HG02981 (cell line): ENCODE data around the gene TAS1R3.

ENCODE experiments used
- ATAC-seq: cut with Tn5 transposase; IDR thresholded peaks from one replicate; pipeline ENCODE4 v1.9.1; 2021; ENCODE audit warnings: mild to moderate bottlenecking, moderate library complexity; ENCODE audit not compliant: unreplicated experiment

Gene TAS1R3

DNA sequence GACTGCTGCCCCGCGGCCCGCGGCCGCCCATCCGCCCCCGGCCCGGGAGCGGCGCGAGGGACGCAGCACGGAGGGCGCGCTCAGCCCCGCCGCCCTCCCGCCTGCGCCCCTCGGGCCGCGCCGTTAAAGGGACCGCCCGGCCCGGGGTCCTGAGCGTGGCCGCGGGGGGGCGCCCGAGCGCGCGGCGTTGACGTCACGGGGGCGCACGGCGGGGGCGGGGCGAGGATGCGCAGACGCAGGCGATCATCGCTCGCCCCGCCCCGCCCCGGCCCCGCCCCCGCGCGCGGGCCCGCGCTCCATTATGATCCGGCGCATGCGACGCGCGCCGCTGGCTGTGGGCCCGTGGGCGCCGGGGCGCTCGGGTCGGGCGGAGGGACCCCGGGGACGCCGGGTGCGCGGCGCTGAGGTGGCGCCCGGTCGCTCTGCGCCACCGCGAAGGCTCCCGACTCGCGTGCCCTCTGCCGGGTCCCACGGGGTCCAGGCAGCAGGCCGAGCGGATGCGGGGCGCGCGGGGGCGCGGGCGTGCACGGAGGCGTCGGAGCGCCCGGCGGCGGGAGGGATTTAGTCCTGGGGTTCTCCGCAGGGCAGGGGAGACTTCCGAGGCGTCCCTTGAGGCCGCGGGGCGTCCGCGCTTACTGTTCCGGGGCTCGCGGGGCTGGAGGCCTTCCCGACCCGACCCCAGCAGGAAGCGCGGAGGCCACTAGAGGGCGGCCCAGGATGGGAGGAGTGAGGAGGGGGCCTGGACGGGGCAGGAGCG is 18.4 kb downstream of the TAS1R3 start, which contains the start of gene DVL1:
Gene DVL1 (minus strand): TSS at position 163 of the 757 bp plus-strand sequence. CDS start 353 bp downstream, outside the sequence.
- peak; percentile 64 for ATAC-seq

DNA sequence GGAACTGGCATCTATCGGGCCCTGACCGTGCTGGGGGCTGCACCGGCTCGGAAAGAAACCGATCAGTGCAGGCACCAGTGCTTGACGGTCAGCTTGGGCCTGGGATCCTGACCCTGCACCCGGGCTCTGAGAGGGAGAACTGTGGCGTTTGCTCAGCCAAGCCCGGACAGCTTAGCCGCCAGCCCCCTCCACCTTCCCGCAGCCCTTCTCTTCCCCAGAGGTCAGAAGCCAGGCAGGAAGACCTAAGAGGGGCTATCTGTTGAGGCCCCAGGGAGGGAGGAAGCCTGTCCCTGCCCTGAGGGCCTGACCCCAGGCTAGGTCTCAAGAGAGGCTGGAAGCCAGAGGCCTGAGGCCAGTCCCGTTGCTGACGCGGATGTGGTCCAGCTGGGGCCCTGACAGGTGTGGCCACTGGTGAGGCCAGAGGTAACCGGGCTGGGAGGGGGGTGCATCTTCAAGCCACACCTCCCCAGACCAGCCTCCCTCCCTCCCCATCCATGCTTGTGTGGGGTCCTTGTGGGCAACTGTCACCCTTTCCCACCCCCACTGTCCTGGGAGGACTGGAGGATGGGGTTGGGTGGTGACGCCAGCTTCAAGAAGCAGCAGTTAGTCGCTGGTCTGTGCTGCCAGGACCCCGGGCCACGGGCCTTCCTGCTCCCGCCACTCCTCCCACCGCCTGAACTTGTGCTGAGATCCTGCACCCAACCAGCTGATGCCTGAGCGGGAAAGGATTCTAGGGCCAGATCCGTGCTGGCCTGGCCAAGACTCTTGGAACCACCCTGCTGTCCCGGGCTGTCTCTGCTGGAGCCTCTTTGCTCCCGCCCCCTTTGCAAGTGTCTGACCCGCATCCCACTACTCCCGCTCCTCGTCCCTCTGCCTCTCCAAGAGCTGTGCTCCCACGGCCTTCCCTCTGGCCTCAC is 20.7 kb downstream of the TAS1R3 start:
- ATAC-seq, result no peak

DNA sequence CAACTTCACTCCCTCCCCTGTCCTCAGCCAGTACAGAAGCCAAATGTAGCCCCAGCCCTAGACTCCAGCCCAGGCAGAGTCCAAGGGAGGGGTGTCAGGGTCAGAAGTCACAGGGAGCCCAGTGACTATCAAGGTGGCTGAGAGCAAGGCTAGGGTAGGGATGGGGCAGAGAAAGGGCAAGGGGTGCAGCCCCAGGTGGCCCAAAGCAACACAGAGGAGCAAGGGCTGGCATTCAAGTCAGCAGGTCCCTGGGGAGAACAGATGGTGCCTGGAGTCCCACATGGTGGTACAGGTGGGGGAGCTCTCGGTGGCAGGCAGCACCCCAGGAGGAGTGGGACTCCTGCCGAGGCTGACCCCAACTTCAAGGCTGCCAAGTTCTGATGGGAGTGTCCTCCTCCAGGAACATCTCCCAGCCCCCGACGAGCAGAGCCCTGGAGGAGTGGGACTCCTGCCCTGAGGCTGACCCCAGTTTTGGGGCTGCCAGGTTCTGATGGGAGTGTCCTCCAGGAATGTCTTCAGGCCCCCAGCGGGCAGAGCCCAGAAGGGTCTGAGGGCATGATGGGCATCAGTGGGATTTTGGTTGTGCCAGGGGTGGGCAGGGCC is 21.8 kb downstream of the TAS1R3 start:
- no peak for ATAC-seq

DNA sequence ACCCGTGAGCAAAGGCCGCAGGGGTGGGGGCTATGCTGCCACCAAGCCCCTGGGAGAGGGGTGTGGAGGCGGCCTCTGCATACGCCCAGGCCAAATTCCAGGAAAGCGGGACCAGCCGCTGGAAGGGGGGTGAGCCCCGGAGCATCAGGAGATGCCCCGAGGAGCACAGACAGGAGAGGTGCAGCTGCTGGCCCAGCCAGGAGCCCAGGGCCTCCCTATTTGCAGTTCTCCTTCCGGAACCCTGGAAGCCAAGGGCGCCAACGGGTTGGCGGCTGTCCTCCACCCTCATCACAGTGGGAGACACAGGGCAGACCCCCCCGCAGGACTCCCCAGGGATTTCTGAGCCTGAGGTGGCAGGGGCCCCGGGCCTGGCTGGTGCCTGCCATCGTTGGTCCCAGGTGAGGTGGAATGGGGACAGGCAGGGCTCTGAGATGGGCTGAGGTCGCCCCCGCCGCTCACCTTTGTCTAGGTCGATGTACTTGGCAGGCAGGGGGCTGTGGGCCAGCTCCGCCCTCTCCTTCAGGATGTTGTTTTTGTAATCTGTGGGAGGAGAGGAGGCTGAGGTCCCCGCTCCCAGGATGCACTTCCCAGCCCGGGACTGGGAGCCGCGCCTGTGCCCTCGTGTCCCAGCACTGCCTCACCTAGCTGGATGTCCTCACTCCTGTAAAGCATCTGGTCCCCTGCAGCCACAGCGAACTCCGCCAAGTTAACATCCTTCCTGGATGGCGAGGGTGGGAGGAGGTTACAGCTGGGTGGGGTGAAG is 22.5 kb downstream of the TAS1R3 start:
- ATAC-seq, result no peak

DNA sequence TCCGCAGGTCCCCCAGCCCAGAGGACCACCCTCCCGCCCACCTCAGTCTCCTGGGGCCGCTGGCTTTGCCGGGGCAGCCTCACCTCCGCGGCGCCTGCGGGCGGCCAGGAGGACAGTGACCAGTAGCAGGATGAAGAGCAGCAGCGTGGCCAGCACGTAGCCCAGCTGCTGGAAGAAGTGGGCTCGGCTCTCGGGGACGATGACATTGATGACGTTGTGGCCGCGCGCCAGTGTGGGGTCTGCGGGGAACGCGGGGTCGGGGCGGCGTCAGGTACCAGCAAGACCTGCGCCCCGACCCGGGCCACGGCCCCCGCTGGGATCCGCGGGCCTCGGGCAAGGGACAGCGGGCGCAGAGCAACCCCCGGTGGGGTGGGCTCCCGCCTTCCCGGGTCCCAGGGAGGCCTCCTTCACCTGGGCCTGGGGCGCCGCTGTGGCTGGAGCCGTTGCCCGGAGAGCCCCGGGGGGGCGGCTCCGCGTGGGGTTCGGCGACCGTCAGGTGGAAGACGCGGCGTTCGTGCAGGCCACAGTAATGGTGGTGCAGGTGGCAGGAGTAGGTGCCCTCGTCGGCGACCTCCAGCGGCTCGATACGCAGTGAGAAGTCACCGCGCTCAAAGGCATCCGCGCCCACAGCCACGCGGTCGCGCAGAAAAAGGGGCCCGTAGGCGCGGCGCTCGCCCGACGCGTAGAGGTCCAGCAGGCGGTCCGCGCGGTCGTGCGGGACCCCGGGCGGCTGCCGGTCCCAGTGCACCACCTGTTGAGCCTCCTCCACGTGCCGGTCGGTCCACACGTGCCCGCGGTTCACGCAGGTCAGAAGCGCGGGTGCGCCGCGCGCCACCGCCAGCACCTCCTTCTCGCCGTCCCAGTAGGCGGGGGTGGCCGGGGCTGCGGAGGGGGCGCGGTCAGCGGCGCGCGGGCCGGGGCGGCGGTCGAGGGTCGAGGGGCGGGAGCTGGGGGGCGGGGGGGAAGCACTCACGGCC is 23.5 kb downstream of the TAS1R3 start:
- no peak for ATAC-seq

DNA sequence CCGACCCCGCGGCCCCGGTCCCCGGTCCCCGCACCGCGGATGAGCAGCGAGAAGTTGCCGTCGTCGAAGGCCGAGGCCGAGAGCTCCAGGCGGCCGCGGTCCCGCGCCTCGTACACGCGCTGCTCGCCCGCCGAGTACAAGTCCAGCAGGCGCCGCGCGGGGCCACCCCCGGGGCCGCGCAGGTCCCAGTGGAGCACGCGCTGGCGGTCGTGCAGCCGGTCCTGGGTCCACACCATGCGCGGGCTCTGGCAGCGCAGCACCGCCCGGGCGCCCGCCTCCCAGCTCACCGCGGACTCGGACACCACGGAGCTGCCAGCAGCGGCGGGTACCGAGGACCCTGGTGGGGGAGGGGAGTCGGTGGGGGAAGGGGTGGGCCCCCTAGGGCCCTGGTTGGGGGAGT is 24.3 kb downstream of the TAS1R3 start:
- ATAC-seq, result no peak

DNA sequence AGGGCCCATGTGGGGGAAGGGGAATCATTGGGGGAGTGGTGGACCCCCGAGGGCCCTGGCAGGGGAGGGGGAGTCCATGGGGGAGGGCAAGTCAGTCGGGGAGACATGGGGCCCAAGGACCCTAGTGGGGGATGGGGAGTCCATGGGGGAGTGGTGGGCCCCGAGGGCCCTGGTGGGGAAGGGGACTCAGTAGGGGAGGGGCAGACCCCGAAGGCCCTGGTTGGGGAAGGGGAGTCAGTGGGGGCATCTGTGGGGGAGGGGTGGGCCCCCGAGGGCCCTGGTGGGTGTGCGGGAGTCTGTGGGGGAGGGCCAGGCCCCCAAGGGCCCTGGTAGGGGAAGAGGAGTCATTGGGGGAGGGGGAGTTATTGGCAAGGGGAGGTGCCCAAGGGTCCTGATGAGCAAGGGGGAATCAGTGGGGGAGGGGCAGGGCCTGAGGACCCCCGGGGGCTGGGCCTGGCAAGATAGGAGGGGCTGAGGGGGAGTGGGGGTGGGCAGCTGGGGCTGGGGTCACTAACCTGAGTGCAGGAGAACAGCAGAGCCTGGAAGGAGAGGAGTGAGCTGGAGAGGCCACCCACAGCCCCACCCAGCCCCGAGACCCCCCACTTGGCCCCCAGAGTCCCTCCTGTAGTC is 25.2 kb downstream of the TAS1R3 start:
- no peak for ATAC-seq

DNA sequence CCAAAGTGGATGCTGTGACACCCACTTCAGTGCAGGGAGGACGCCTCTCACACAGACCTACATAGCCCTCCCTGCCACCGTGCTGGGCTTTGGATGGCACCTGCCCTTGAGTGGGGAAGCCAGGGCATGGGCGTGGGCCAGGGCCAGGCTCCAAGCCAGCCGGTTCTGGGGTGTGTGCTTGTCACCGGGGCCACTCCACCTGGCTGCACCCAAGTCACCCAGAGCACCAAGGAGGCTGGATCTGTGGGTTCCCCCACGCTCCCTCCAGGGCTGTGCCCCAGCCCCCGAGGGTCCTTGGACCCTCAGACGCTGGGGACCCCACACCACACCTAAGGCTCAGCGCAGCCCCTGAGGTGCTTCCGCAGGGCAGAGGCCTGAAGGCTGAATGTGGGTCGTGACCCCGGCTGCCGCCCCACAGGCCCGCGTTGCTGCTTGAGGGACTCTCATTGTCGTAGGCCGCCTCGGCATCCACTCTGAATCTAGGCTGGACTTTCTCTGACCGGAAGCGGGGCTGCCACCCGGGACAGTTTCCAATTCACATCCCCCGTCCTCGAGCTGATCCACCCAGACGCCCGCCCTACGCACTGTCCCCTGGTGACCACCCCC is 25.8 kb downstream of the TAS1R3 start:
- no peak for ATAC-seq

DNA sequence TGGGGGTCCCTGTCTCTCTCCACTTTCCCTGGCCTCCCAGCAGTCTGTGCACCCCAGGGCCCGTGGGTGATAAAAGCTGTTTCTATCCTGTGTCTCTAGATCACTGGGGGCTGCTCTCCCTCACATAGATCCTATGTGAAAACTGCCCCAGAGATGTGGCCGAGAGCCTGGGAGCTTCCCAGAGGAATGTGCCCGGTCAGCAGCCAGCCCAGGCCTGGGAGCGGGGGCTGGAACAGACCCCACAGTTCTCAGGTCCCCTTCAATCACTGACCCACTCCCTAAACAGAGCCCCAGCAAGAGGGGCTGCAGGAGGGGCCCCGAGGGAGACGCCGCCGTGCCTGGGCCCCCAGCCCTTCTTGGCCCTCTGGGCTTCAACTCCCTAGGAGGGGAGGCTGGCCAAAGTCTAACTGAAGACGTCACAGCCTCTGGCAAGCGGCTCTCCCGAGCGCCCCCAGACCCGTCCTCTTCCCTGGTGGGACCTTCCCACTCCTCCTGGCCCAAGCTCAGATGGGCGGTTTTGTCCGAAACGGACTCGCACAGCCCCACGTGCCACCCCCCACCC is 26.9 kb downstream of the TAS1R3 start:
- ATAC-seq, result no peak

DNA sequence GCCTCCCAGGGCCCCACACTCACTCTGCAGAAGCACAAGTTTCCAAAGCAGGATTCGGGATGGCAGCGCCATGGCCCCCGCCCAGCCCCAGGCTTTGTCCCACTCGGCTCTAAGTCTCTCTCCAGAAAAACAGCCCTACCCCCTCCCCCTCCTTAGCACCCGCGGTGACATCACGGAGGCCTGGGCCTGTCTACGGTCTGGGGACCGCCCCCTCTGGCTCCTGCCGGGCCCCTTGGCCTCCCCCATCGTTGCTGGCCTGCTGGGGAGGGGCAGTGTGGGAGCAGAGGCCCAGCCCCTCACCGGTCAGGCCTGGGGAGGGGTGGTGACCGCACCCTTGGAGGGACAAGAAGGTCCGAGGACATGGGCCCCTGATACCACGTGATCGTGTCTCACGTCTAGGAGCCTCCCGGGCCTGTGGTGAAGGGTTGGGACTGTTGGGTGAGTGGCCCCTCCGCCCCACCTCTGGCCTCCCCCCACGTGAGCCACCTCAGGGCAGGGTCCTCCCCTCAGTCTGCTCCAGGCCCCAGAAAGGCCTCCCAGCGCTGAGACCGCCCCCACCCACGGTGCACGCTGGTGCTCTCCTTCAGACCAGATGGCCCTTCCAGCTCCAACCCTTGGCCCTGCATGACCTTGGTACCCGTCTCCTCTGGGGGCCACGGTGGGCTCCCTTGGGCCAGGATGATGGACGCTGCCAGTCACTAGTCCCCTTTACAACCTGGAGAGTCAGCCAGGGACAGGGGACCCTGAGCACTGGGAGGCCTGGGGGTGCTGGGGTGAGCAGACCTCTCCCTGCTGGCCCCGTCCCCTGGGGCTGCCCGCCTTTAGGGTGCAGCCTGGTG is 27.6 kb downstream of the TAS1R3 start, which contains the start of gene MXRA8:
Gene MXRA8 (minus strand): TSS at position 123 of the 839 bp plus-strand sequence. CDS start 51 bp downstream, at position 72.
- no peak for ATAC-seq

DNA sequence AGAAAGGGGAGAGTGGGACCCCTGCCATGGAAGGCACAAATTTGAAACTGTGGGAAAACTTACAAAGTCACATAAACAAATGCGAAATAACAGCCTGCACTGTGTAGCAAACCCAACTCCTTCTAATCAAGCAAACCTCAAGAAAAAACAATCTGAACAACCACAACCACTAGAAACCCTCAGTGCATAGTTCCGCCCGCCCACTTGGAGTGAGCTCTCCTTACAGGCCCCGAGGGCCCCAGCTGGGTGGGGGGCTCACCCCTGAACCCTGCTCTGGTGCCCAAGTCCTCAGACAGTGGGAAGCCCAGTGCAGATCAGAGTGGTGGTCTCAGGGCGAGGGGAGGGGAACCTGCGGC is 28.2 kb downstream of the TAS1R3 start:
- ATAC-seq, result no peak

DNA sequence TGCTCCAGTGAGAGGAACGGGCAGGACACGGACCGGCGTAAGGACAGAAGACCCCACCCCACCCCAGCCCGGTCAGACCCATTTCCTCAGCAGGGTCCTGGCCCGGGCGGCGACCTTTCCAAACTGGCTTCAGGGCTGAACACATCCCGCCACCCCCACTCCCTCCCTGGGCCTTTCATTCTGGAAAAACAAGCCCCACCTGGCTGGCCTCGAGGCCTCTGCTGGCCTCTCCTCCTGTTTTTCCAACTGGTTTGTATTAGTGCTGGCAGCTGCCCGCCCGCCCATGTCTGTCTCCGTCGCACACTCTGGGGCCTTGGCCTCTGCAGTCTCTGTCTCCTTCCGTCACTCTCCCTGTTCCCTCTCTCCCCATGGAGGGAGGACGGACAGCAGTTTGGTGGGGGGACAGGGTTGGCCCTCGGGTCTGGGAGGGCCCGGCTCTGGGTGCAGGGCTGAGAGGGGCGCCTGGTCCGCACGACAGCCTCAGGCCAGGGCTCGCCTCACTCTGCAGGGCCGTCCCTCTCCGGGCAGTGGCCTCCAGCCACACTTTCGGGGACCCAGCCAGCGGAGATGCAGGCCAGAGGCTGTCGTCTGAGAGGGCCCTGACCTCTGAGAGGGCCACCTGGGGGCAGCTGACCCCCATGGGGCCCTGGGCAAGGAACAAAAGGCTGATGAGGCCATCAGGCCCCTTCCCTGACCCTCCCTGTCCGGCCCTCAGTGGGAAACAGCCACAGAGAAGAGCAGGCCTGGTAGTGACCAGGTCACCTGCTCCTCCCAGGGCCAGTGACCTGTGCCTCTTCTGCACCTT is 28.8 kb downstream of the TAS1R3 start:
- ATAC-seq, result no peak

DNA sequence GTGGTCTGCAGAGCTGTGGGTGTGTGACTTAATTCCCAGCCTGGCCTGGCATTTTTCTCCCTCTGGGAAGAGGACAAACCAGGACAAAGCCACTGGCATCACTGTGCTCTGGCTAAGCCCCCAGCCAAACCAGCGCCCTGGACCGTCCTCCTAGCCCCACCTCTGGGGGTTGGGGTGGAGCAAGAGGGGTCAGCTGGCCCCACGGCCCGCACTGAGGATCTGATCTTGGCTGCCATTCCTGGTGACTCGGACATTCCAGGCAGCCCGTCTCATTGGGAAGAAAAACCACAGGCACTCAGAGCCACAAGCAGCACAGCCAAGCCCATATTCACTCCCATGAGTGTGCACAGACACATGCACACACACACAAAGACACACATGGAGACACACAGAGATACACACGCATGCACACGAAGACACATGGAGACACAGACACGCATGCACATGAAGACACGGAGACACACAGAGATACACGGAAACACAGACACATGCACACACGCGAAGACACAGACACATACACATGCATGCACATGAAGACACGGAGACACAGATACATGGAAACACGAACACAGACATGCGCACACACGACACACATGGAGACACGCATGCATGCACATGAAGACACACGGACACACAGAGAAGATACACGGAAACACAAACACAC is 29.6 kb downstream of the TAS1R3 start:
- ATAC-seq, result no peak

DNA sequence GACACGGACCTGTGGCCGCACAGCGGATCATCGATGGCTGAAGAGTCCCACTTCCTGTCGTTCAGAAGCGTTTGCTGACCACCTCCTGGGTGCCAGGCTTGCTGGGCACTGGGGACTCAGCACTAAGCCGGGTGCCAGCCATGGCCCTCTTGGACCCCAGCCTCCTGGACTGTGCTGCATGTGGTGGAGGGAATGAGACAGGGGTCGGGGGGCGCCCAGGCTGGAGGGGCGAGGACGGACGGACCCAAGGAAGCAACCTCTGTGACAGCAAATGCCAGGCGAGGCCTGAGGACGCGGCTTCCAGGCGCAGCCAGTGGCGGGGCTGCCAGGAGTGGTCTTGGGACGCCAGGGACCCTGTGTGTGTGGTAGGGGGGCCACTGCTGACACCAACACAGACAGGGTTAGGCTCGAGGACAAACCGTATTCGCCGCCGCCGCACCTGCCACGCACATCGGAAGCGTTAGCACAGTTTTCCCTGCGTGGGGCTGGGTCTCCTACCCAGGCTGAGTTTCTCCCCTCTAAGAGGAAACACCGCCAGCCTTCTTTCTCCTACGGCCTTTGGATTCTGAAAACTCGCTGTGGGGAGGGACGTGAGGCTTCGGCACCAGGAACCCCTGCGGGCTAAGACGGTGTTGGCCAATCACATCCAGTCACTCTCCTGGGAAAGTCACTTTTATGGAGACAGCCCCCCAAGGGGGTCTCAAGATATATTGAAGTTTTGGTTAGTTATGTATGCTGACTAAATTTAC is 30.3 kb downstream of the TAS1R3 start:
- ATAC-seq, result no peak

DNA sequence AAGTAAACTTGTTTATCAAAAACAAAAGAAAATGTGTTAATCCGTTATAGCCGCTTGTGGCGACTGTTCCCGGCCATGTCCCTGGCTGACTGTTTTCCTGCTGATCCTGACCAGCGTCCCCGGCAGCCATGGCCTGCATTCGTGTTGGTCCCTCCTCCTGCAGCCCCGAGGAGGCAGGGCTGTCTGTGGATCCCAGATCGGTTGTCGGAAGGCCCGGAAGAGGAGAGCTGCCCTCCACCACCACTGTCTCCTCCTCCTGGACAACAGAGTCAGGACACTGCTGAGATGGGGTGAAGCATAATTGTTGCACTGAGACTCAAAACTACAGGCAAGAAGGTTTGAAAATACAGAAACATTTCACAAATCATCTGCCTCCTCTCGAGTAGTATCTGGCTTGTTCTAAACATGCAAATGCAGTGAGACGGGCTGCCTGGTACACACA is 30.9 kb downstream of the TAS1R3 start:
- no peak for ATAC-seq
